Erythroblast (primary cell): ENCODE measurements around the gene CDH15.

Experiments used
- GATA1 ChIP-seq: IDR thresholded peaks from 2 replicates; pipeline ENCODE4 v1.6.1; 2011; ENCODE audit warnings: low read depth, mild to moderate bottlenecking, control low read depth, low read length, moderate library complexity
- POLR2A ChIP-seq: IDR thresholded peaks from 2 replicates; pipeline ENCODE4 v1.6.1; 2011; ENCODE audit warnings: mild to moderate bottlenecking, low read length

DNA sequence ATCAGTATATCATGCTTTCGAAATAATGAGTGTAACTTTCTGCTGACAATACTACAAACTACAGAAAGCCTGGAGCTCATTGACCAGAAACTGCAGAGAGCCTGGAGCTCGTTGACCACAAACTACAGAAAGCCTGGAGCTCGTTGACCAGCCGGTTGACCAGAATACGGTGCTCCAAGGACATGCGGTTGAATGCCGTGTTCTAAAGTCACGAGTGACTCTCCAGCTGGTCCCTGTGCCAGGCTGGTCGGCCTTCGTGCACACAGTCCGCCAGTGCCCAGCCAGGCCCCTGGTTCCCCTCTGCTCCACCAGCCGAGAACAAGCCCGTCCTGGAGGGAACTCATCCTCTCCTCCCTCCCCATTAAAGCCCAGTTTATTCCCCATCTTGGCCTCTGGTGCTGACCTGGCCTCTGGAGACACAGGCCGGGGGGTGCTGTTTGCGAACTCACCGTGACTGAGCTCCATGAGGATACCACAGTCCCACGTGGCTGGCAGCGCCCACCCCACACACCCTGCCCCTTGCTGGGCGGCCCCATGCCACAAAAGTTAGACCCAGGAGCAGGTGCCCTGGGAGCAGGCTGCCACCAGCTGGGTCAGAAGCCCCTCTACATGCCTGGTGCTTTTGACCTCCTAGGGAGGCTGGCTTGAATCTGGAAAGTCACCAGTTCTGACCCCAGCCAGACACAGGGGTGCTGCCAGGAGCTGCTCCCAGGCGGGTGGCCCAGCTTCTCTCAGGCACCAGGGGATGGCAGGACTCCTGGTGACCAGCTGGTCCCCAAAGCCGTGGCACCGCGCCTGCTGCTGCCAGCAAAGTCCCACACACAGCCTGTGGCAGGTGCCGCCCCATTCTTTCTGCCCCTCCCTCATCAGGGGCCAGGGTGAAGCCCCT is 15.5 kb upstream of the CDH15 start:
- TF ChIP-seq POLR2A (no peak), GATA1 (no peak)
